Measurements from ENCODE around the gene RNF26.

The RNF26 gene

GRCh38 chr11:119320776-119321524, 13.4 kb upstream of the RNF26 start:
- H3K27ac Mint-ChIP-seq, result peak overlapping the region; percentile 96 to 99
- peaks cover 40% of the 10 kb centered on the region for H3K27me3 Mint-ChIP-seq
- ATAC-seq, result peak; percentile 80
- H3K4me1 Mint-ChIP-seq, result peaks cover 55% of the 10 kb centered on the region
- peak; percentile 78 to 83 for DNase-seq
- no peaks in the 10 kb centered on the region for H3K9me3 Mint-ChIP-seq
- H3K4me3 Mint-ChIP-seq, result peak overlapping the region; percentile 92 to 96

GRCh38 chr11:119322360-119322739, 12.0 kb upstream of the RNF26 start:
- Mint-ChIP-seq H3K9me3 (no peaks in the 10 kb centered on the region), H3K4me3 (no peak overlapping the region), H3K4me1 (peaks cover 46% of the 10 kb centered on the region), H3K27me3 (peaks cover 30% of the 10 kb centered on the region), H3K27ac (no peak overlapping the region)
- DNase-seq (no peak), ATAC-seq (no peak)

- H3K27me3 Mint-ChIP-seq, result peaks cover 23% of the 10 kb centered on the region
- DNase-seq (peak in 1 of 2 donors; percentile 6), ATAC-seq (no peak)
- no peaks in the 10 kb centered on the region for H3K9me3 Mint-ChIP-seq
- no peak overlapping the region for H3K27ac Mint-ChIP-seq
- H3K4me1 Mint-ChIP-seq, result peaks cover 46% of the 10 kb centered on the region
- H3K4me3 Mint-ChIP-seq, result no peak overlapping the region
Measured at GRCh38 chr11:119322921-119323531, 11.3 kb upstream of the RNF26 start.

DNA sequence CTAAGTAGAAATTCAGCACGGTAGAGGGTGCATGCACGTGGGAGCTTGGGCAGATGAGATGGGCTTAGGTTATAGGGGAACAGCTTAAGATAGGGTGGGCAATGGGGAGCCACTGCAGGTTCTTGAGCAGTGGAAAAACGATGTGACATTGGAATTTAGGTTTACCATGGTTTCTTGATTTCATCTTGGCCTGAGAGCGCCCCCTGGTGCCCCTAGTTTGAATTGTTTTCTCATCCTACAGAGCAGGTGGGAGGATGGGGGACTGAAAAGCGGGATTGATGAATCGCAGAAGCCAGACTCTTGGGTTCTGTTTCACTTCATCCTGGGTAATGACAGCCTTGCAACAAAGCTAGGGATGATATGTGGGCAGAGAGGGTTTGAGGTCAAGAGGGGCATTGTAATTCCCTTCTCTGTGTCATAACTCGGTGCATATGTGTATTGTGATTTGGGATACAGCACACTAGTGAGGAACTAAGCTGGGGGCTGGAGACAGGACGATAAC, 10.7 kb upstream of the RNF26 start:
- ATAC-seq, result no peak
- Mint-ChIP-seq H3K4me1 (peaks cover 43% of the 10 kb centered on the region), H3K27me3 (peaks cover 18% of the 10 kb centered on the region), H3K4me3 (no peak overlapping the region), H3K27ac (no peak overlapping the region), H3K9me3 (no peaks in the 10 kb centered on the region)
- DNase-seq, result peak; percentile 75 to 79

DNA sequence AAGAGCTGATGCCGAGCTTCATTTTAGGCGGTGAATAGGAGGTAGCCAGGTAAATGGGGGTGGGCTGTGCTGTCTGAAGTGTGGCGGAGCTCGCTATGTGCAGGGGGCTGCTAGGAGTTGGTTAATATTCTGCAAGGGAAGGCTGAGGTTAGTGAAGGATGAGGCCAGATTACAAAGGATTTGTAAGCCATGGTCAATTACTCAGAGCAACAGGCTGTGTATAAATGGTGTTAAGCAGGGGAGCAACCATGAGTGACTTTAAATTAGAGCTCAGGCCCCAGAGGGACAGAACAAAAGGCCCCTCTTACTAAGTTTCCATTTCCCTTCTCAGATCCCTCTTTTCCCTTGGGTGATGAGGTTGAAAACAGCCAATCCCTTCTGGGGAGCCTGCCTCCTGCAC, 10.1 kb upstream of the RNF26 start:
- Mint-ChIP-seq H3K27ac (no peak overlapping the region), H3K27me3 (peaks cover 11% of the 10 kb centered on the region), H3K4me1 (peaks cover 37% of the 10 kb centered on the region), H3K9me3 (no peaks in the 10 kb centered on the region), H3K4me3 (no peak overlapping the region)
- DNase-seq (no peak), ATAC-seq (no peak)

GRCh38 chr11:119329320-119329719, 5.0 kb upstream of the RNF26 start:
- ATAC-seq, result no peak
- no peak for DNase-seq
- Mint-ChIP-seq H3K27ac (no peak overlapping the region), H3K27me3 (no peaks in the 10 kb centered on the region), H3K9me3 (no peaks in the 10 kb centered on the region), H3K4me1 (peaks cover 15% of the 10 kb centered on the region), H3K4me3 (no peak overlapping the region)

- H3K27me3 Mint-ChIP-seq, result no peaks in the 10 kb centered on the region
- ATAC-seq (no peak), DNase-seq (no peak)
- no peaks in the 10 kb centered on the region for H3K9me3 Mint-ChIP-seq
- H3K4me1 Mint-ChIP-seq, result peaks cover 19% of the 10 kb centered on the region
- H3K4me3 Mint-ChIP-seq, result no peak overlapping the region
- no peak overlapping the region for H3K27ac Mint-ChIP-seq
Measured at GRCh38 chr11:119330237-119330636, 4.1 kb upstream of the RNF26 start.

DNA sequence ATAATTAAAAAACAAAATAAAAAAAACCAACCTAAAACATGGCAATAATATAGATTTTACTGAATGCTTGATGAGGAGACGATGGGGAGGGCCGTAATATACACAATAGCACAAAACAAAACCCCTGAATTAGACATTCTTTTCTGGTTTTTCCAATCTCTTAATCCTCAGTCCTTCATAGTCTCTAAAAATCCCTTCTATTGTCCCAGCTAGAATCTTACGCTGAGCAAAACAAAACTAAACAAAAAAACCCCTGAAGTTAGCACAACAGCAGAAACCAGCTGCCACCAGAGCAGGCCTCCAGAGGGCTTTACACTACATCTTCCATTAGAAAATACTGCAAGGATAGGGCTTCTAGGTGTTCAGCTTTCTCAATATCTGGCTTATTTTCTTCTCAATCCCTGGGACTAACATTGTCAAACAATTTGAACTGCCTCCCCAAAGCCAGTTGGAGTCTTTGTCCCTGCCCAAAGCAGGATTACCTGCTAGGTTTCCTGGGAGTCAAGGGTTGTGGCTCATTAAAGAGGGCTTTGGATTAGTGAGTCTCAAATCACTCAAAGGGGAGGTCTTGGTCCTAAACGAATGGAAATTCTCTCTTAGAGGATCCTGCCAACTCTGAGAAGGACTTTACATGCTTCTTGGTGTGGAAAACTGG, 2.1 kb upstream of the RNF26 start:
- DNase-seq (no peak), ATAC-seq (no peak)
- Mint-ChIP-seq H3K27ac (peak overlapping the region in 1 of 2 donors; percentile 21), H3K27me3 (no peaks in the 10 kb centered on the region), H3K9me3 (no peaks in the 10 kb centered on the region), H3K4me1 (peaks cover 39% of the 10 kb centered on the region), H3K4me3 (no peak overlapping the region)

DNA sequence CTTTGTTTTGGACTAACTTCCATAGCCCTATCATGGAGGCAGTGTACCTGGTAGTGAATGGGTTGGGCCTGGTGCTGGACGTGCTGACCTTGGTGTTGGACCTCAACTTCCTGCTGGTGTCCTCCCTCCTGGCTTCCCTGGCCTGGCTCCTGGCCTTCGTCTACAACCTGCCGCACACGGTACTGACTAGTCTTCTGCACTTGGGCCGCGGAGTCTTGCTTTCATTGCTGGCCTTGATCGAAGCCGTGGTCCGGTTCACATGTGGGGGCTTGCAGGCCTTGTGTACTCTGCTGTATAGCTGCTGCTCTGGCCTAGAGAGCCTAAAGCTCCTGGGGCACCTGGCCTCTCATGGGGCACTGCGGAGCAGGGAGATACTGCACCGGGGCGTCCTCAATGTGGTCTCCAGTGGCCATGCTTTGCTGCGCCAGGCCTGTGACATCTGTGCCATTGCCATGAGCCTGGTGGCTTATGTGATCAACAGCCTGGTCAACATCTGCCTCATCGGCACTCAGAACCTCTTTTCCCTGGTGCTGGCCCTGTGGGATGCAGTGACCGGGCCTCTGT, 846 bp downstream of the RNF26 start:
- DNase-seq, result no peak
- H3K27me3 Mint-ChIP-seq, result peaks cover 16% of the 10 kb centered on the region
- peak overlapping the region; percentile 98 to 99 for H3K27ac Mint-ChIP-seq
- H3K9me3 Mint-ChIP-seq, result no peaks in the 10 kb centered on the region
- no peak for ATAC-seq
- peaks cover 62% of the 10 kb centered on the region for H3K4me1 Mint-ChIP-seq
- peak overlapping the region; percentile 95 to 99 for H3K4me3 Mint-ChIP-seq

DNA sequence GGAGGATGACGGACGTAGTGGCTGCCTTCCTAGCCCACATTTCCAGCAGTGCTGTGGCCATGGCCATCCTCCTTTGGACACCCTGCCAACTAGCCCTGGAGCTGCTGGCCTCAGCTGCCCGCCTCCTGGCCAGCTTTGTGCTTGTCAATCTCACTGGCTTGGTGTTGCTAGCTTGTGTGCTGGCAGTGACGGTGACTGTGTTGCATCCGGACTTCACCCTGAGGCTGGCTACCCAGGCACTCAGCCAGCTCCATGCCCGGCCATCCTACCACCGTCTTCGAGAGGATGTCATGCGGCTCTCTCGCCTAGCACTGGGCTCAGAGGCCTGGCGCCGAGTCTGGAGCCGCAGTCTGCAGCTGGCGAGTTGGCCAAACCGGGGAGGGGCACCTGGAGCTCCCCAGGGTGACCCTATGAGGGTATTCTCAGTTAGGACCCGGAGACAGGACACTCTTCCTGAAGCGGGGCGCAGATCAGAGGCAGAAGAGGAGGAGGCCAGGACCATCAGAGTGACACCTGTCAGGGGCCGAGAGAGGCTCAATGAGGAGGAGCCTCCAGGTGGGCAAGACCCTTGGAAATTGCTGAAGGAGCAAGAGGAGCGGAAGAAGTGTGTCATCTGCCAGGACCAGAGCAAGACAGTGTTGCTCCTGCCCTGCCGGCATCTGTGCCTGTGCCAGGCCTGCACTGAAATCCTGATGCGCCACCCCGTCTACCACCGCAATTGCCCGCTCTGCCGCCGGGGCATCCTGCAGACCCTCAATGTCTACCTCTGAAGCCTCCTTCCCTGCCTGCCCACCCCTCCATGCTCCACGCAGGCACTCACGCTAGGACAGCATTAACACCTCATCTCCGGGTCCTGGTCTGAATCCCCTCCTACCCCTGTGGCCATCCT, 1.6 kb downstream of the RNF26 start:
- ATAC-seq, result no peak
- H3K9me3 Mint-ChIP-seq, result no peaks in the 10 kb centered on the region
- peak overlapping the region in 1 of 2 donors; percentile 99 for H3K27ac Mint-ChIP-seq
- peak overlapping the region; percentile 95 to 99 for H3K4me3 Mint-ChIP-seq
- H3K27me3 Mint-ChIP-seq, result peaks cover 21% of the 10 kb centered on the region
- DNase-seq, result no peak
- peaks cover 66% of the 10 kb centered on the region for H3K4me1 Mint-ChIP-seq

- Mint-ChIP-seq H3K27ac (peak overlapping the region in 1 of 2 donors; percentile 19), H3K9me3 (no peaks in the 10 kb centered on the region), H3K4me3 (peak overlapping the region in 1 of 2 donors; percentile 57), H3K4me1 (peaks cover 76% of the 10 kb centered on the region), H3K27me3 (peaks cover 32% of the 10 kb centered on the region)
- no peak for DNase-seq
- ATAC-seq, result no peak
Measured at GRCh38 chr11:119336744-119337469, 2.6 kb downstream of the RNF26 start.

GRCh38 chr11:119337581-119338317, 3.4 kb downstream of the RNF26 start:
- H3K27me3 Mint-ChIP-seq, result peaks cover 40% of the 10 kb centered on the region
- DNase-seq, result no peak
- no peak overlapping the region for H3K27ac Mint-ChIP-seq
- H3K4me3 Mint-ChIP-seq, result no peak overlapping the region
- H3K4me1 Mint-ChIP-seq, result peaks cover 73% of the 10 kb centered on the region
- no peaks in the 10 kb centered on the region for H3K9me3 Mint-ChIP-seq
- no peak for ATAC-seq

GRCh38 chr11:119338318-119338890, 4.1 kb downstream of the RNF26 start:
- no peaks in the 10 kb centered on the region for H3K9me3 Mint-ChIP-seq
- H3K27me3 Mint-ChIP-seq, result peaks cover 47% of the 10 kb centered on the region
- DNase-seq (peak; percentile 72), ATAC-seq (peak; percentile 42)
- H3K4me1 Mint-ChIP-seq, result peaks cover 66% of the 10 kb centered on the region
- H3K27ac Mint-ChIP-seq, result no peak overlapping the region
- peak overlapping the region in 1 of 2 donors; percentile 61 for H3K4me3 Mint-ChIP-seq

All from stimulated activated naive CD8-positive, alpha-beta T cell treated with anti-CD3 and anti-CD28 coated beads, Interleukin-15, amount 100 ng/mL, for 72 hours (primary cell).